GM21619 (cell line): ENCODE measurements around the gene SEBOX.

Experiments used
- ATAC-seq: cut with Tn5 transposase; IDR thresholded peaks from one replicate; pipeline ENCODE4 v1.9.1; 2021; ENCODE audit not compliant: unreplicated experiment

Gene SEBOX

GRCh38 chr17:28320215-28321061, 44.6 kb downstream of the SEBOX start:
- no peak for ATAC-seq

GRCh38 chr17:28319598-28319935, 45.4 kb downstream of the SEBOX start:
- no peak for ATAC-seq

DNA sequence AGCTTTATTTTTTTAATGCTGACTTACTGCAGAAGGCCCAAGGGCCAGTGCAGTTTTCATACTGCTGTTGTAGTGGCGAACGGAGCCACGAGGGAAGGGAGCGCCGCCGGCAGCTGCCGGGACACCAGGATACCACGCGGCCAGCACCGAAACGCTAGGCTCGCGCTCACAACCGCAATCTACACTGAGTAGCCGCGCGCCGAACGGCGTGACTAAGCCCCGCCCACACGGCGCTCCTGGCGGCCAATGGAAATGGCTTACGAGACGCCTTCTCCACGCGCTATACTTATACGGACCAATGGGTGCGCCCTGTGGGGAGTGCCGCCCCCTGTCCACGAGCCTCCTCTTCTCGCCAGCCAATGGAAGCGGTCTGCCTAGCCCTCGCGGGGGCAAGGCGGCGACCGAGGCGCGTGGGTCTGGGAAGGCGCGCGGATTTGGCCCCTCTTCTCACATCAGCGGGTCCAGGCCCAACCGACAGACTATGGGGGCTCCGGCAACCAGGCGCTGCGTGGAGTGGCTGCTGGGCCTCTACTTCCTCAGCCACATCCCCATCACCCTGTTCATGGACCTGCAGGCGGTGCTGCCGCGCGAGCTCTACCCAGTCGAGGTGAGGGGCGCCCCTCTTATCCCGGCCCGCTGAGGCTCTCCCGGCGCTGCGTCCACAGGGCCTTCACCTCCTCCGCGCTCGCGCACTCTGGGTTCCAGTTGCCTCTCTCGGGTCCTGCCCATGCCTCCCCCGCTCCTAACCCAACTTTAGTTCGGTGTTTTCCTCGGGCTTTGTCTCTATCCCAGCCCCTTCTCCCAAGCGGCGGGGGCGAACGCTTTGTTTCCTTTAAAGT, 46.0 kb downstream of the SEBOX start, which contains the start of gene TMEM97:
TSS of gene TMEM97 (plus strand) at position 442 of the 839 bp plus-strand sequence. CDS start at position 482, 40 bp downstream.
- peak; percentile 91 for ATAC-seq

DNA sequence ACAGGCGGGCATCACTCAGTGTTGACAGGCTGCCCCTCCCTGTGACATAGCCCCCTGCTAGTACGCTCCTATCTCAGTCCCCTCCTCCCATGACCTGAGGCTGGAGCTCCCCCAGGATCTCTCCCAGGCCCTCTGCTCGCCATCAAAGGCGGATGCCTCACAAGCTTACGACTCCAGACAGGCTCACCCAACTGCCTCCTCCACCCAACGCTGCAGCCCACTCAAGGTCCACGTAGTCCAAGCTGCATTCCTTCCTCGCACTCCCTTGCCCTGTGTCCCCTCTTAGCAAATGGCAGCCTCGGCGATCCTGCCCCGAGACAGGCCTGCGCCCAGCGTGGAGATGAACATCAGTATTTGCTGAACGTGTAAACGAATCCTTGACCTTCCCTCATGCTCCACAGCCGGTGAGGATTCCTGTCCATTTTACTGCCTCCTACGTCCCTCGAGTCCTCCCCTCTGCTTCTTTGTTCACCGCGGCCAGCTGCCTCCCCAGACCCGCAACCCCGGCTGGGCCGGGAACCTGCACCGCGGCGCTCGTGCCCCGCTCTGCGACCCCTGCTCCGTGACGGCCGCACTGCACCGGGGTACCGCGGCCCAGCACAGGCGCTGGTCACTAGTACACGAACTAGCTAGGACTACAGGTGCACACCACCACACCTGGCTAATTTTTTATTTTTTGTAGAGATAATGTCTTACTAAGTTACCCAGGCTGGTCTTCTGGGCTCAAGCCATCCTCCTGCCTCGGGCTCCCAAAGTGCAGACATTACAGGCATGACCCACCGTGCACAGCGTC, 46.8 kb downstream of the SEBOX start:
- peak; percentile 4 for ATAC-seq

DNA sequence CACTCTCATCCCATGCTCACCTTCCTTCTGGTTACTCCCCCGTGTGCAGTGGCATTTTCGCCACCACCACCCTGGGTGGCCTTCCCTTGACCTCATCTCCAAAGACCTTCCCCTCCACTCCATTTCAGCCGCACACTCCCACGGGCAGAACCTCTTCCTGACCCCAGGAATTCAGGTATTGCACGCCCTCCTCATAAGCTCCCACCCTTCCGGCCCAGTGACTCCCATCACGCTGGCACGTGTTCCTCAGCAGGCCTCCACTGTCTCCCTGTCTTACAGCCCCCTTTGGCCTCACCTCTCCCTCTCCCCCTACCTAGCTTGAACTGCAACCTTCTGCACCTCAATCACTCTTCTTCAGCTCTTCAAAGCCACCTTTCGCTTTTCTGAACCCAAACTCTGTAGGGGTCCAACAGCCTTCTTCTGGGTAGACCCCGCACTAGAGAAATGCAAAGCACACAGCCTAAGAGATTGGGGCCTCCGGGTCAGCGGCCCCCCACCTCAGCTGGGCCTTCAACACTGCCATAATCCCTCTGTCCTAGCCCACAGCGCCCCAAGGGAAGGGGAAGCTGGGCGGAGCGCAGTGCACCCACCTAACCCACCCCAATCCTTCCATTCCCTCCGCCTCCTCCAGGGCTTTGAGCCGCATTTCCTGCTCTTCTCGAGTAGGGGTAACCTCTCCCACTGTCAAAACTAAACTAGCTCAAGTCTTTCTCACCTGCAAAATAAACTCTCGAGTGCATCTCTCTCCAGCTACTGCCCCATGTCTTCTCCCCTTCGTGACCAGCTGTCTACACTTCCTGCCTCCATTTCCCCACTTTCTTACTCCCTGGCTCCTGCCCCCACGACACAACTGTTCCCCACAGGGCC, 47.7 kb downstream of the SEBOX start:
- no peak for ATAC-seq

DNA sequence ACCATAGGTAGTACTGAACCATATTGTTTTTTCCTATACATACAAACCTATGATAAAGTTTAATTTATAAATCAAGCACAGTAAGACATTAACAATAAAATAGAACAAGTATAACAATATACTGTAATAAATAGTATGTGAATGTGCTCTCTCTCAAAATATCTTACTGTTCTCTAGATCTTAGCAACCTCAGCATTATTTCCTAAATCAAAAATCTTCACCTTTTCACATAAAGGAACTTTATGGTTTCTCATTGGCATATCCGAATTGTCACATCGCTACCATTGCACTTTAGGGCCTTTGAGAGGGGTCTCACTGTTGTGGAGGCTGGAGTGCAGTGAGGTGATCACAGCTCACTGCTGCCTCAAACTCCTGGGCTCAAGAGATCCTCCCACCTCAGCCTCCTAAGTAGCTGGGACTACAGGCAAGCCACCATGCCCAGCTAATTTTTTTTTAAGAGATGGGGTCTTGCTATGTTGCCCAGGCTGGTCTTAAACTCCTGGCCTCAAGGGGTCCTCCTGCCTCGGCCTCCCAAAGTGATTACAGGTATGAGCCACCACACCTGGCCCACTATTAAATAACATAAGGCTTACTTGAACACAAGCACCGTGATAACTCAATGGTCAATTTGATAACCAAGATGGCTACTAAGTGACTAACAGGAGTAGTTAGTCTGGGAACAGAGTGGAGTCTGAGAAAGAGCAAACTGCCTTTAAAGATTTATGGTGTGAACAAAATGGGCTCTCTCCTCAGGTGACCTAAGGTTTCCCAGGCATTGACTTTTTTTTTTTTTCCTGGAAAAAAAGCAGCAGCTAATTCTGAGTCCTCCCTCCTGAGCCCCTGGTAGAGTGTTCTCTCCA, 48.9 kb downstream of the SEBOX start:
- no peak for ATAC-seq

GRCh38 chr17:28313841-28314240, 51.2 kb downstream of the SEBOX start:
- ATAC-seq, result no peak
